ENCODE results near the gene TLE4.
"Not testable (repeated sequence)": the region's sequence is repeated elsewhere in the genome, so short reads cannot be mapped to it uniquely, and the experiment has no call there.

The TLE4 gene

DNA sequence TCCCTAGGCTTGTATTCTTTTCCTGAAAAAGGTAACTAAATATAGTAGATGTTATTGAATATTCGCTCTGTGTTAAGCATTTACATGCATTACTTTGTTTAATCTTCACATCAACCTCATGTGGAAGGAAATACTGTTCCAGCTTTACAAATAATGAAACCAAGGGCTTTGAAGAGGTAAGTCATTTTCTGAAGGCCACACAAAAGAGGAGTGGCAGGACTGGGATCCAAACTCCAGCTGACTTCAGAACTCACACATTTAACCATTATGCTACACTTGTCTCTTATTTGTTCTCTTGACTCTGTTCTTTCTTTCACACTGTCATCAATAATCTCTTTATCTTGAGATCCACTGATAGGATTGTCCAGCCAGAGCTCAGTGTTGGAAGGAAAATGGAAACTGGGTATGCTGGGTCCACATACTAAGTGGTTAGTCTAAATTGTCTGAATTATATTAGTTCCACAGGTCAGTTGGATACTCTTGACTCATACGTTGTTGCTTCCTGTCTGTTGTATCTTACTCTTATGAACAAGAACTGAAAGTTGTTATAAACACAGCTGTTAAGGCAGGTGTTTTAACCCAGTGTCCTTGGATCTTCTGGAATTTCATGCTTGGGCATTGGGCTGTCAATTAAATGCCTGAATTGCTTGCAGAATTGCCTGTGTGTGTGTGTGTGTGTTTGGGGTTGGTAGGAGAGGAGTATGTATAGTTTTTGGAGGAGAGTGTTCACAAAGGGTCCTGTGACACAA lies 65.6 kb downstream of the TLE4 start:
- DNase-seq (ENCODE audit: low spot score) = no peak

DNA sequence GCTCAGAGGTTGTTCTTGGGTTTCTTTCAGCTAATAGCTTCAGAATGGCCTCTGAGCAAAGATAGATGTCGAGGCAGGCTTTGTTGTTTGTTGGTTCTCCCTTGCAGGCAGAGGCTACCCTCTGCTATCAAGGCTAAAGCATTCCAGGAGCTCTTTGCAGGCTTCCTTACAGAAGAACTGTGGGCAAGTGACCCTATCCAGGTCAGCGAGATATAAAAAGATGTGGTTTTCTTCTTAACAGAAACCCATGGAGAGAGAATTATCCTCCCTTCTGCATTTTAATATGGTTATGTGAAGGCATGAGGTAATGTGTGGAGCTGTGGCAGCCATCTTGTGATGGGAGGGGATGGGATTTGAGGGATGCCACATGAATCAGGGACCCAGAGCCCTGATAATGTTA lies 67.0 kb downstream of the TLE4 start:
- DNase-seq (ENCODE audit: low spot score) = no peak

DNA sequence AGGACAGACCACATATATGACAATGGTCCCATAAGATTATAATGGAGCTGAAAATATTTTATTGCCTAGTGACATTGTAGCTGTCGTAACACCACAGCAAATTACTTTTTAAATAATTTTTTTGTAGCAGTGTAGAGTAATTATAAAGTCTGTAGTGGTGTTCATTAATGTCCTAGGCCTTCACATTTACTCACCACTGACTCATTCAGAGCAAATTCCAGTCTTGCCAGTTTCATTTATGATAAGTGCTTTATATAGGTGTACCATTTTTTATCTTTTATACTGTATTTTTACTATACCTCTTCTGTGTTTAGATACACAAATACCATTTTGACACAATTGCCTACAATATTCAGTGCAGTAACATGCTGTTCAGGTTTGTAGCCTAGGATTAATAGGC lies 67.6 kb downstream of the TLE4 start:
- no peak for DNase-seq (ENCODE audit: low spot score)

DNA sequence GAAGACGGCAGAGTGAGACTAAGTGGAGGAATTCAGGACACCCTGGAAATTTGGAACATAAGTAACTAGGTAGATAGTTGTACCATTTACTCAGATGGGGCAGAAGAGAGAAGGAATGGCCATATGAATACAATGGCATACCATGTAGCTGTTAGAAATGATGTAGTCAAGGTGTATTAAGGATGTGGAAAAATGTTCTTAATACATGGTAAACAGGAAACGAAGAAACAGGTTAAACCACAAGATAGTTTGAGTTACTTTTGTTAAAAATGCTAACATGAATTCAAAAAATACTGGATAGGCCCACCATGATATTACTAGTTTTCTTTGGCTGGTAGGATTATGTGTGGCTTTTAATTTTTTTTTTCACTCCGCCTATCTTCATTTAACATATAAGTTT lies 68.3 kb downstream of the TLE4 start:
- not testable (repeated sequence) for DNase-seq (ENCODE audit: low spot score)

DNA sequence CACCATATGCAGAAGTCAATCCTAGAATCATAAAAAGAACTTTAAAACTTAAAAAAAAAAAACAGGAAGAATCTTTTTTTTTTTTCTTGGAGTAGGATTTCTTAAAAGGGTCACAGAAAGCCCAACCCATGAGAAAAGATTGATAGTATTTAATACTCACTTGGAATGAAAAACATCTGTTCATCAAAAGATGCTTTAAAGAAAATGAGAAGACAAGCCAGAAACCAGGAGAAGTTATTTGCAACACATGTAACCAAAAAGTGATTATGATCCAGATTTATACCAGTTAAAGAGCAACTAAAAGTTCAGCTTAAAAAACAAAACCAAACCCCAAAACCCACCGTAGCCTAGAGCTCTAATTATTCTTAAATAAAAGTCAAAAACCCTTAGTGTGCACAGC lies 69.3 kb downstream of the TLE4 start:
- DNase-seq (ENCODE audit: low spot score) = no peak

DNA sequence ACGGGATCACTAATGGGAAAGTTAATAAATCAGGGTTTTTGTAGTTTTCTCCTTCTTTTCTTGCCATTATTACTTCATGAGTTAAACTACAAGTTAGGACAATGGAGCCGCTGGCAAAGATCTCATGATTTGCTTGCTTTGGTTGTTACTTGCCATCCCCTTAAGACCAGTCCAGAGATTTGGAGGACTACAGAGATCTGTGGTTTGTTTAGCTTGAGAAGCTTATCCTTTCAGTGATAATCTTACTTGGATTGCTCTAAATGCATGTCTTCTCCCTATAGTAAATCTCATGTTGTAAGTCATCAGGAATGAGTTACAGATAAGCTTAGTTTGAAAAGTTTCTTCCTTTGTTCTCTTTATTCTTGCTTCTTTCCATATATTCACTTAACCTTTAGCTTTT lies 70.9 kb downstream of the TLE4 start:
- DNase-seq (ENCODE audit: low spot score) = no peak

DNA sequence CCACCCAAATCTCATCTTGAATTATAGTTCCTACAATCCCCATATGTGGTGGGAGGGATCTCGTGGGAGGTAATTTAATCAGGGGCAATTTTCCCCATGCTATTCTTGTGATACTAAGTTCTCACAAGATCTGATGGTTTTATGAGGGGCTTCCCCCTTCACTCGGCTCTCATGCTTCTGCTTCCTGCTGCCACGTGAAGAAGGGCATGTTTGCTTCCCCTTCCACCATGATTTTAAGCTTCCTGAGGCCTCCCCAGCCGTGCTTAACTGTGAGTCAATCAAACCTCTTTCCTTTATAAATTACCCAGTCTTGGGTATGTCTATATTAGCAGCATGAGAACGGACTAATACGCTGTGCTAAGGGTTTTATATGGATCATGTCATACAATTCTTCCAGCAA lies 72.3 kb downstream of the TLE4 start:
- DNase-seq (ENCODE audit: low spot score) = no peak

DNA sequence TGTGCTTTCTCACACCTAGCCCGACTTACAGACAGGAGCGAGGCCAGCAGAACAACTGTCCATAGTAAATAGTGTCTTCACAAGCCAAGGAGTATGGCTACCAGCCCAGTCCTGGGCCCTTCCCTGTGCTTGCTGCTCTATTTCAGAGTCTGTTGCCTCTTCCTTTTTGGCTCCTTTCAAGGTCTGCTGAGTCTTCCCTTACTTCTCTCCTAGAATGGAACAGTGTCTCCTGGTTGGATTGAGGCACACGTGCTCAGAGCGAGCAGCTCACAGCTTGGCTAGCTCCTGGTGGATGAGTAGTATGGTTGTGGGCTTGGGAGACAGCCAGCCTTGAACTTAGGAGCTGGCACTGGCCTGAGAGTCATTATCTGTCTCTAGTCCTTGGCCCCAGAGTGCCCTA lies 72.8 kb downstream of the TLE4 start:
- DNase-seq (ENCODE audit: low spot score) = no peak

DNA sequence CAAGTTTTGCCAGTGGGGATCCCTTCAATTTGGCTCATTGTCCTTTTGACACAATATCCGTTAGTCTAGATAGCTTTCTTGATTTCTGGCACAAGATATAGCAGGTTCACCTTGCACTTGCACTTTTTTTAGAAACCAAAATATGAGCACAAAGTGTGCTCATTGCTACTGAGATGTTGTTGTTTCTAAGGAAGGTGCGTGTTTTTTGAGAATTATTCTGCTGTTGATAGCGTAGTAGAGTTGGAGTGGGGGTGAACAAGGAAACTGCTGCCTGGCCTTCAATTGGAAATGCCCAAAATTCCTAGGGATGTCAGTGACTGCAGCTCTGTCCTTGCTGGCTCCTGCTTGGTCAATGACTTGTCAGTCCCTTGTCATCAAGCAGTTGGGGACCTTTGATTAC lies 73.3 kb downstream of the TLE4 start:
- no peak for DNase-seq (ENCODE audit: low spot score)

DNA sequence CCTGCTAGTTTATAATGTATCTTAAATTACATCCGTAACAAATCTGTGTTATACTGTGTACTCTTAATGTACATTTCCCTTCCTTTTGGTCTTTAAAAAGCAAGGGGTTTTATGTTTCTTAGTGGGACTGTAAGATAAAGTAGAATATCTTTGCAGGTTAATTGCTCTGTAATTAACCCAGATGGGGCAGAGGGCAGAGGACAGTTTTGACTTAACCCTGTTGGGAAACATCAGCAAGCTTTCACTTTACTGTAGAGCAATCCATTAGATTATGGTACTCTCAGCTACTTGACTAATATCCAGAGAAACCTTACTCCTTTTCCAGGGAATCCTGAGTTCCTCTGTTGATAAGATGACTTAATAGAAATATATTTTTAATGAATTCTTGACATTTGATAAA lies 74.3 kb downstream of the TLE4 start:
- no peak for DNase-seq (ENCODE audit: low spot score)

DNA sequence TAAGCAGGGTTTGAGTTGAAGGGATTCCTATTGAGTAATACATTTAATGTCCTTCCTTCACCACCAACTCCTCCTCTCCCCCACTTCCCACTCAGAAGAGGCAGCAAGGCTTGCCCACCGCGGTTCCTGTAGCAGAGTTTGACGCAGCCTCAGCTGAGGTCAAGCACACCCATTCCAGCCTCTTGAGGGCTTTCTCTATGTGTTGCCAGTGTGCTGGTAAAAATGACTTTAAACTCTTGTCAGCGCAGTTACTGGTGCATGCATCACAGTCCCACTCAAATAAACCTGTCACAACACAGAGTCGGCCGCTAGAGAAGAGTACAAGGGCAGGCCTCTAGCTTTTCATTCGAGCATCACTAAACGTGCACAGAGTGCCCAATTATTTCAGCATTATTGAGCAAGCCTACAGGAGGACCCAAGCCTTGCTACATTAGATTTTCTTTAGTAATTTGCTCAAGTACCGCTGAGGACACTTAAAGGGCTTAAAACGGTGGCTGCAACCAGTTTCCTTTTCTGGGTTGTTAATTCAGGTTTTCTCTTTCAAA lies 79.6 kb downstream of the TLE4 start:
- DNase-seq (ENCODE audit: low spot score) = no peak

DNA sequence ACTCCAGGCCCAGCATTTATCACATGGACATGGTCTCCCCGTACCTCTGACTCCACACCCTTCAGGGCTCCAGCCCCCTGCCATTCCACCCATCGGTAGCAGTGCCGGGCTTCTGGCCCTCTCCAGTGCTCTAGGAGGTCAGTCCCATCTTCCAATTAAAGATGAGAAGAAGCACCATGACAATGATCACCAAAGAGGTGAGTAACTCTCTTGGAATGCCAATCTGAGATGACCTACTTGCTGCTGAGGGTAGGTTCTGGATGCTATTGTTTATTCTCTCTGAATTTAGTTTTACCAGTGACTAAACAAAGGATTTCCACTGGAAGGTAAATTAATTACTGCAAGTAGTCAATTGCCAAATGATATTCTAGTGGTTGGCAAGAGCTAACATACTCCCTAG lies 80.8 kb downstream of the TLE4 start:
- DNase-seq (ENCODE audit: low spot score) = no peak

DNA sequence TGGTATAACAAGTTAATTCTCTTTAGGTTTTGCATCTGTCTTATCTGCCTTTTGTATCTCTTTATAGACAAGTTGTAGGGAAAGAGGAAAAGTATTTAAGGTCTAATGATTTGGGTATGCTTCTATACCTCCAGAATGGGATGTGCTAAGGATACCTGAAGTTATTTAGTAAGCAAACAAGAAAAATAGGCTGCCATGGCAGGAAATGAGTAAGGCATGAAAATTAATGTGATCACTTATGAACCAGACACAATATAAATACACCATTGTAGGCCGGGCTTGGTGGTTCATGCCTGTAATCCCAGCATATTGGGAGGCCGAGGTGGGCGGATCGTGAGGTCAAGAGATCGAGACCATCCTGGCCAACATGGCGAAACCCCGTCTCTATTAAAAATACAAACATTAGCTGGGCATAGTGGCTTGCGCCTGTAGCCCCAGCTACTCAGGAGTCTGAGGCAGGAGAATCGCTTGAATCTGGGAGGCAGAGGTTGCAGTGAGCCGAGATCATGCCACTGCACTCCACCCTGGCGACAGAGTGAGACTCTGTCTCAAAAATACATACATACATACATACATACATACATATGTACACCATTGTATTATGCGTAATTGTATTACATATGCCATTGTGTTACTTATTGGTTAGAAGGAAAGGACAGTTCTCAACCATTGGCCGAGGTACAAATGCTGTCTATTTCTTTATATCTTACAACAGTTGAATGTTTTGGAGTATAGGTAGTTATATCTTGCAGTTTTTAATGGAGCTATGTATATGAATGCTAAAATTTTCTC lies 83.0 kb downstream of the TLE4 start:
- not testable (repeated sequence) for DNase-seq (ENCODE audit: low spot score)

DNA sequence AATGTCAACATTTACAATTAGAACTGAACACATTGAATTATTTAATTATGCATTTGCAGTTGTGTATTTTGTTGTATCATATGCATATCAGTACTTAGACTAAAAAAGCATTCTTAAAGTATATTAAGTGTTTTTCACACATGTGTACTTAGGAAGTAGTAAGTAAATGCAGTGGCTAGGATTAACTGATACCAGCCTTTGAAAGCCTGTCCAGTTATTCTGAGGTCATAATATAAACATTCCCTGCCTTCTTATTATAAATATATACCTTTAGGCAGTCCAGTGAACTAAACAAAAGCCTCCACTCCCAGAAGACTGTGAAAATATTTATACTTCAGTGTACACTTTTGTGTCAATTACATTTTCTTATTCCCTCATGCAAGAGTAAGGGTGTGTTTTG lies 83.8 kb downstream of the TLE4 start:
- DNase-seq (ENCODE audit: low spot score) = no peak

DNA sequence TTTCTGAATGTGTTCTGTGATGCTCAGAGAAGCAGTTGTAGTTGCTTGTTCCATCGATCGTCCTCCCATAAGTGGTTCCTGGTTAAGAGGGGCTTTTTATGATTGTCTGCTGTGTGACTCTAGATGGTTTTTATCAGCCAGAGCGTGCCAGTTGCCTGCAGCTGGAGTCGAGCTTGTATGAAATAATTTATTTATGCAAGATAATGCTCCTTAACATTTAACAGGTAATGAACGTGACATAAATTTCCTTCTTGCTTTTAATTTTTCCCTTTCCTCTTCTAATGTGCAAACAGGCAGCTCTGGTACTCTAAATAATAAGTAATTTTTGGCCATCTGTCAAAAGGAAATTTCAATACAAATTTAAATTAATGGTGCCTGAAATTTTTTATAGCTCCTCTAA lies 84.4 kb downstream of the TLE4 start:
- no peak for DNase-seq (ENCODE audit: low spot score)

DNA sequence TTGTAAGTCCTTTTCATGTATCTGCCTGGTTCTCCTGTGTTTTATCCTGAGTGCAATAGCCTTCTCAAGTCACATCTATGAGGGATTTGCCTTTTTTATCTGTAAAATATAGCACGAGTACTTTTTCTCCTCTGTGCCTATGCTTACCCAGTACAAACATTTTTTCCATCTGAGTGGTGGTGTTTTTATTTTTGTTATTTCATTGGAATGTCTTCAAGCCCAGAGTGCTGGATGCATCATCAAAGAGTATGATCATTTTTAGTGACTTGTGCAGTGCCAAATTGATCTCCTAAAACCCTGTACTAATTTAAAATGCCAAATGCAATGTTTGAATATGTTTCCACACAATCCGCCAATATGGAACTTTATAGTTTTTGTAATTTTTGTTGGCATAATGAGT lies 86.1 kb downstream of the TLE4 start:
- no peak for DNase-seq (ENCODE audit: low spot score)

DNA sequence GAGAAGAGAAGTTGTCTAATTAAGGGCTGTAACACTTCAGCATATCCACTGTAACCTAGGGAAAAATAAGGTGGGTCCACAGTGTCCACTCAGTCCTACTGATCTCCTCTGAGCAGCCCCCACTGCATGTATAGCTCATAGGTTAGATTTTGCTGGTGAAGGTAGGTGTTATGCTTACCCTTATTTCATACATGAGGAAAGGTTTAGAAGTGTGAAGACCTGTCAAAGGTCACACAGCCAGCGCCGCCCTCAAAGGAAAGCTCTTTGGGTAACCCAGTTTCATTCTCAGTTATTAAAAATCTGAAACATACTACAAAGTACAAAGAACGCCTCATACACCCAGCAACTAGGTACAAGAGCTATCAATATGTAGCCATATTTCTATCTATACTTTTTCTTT lies 87.2 kb downstream of the TLE4 start:
- DNase-seq (ENCODE audit: low spot score) = no peak

DNA sequence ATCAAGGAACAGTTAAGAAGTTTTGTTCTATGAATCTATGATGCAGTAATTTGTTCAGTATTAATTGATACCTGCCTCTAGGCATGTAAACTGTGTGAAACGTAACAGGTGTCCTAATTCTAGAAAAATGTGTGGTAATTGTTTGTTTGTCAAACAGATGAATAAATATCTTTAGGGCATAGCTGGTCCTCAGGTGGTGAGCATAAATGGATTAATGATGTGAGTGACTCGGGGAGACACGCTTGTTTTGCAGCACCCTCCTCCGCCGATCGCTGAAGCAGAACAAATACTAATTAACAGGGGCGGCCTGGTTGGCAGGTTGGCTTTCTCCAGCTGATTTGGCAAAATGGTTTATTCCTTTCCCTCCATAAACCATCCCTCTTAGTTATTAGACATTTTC lies 88.8 kb downstream of the TLE4 start:
- no peak for DNase-seq (ENCODE audit: low spot score)

DNA sequence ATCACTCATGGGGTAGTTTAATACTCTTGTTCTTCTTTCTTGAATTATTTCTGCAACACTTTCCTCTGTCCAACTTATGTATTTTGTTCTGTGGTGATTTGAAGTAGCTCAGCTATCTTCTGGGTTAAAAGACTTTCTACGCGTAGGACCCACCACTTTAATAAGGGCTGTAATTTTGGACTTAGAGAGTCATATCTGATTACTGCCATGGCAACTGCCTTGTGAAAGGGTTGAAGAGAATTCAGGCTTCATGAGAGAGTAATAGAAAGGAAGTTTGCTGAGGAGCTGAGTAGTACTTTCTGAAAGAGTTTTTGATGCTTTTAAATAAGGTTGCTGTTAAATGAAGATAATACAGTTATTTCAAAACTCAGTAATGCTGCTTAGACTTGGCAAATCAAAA lies 89.5 kb downstream of the TLE4 start:
- DNase-seq (ENCODE audit: low spot score) = no peak

DNA sequence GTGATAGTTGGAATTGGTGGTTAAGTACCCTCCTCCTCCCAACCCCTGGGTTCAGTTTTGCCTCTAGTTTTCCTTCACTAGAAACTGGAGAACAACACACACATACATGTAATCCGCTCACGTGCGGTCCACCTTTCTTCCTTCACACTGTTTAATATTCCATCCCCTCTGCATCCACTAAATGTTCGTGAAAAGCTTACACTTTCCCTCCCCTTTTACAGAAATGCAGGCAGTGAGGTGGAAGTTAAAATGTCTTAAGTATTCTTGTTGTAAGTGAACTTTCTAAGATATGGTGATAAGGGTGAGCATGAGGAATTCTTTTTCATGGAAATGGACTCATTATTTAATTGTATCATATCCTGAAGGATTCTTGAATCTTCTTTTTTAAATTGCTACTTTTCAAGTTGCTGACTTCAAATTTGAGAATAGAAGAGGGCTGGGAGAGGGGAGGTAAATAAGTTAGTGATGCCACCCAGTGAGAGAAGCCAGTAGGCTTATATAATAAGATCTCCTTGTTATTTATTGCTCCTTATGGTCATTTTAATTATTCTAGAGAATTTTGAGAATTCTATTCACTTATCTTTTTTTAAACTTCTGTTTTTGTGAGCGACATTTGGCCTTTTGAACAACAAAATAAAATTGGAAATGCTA lies 90.2 kb downstream of the TLE4 start:
- DNase-seq (ENCODE audit: low spot score) = no peak

DNA sequence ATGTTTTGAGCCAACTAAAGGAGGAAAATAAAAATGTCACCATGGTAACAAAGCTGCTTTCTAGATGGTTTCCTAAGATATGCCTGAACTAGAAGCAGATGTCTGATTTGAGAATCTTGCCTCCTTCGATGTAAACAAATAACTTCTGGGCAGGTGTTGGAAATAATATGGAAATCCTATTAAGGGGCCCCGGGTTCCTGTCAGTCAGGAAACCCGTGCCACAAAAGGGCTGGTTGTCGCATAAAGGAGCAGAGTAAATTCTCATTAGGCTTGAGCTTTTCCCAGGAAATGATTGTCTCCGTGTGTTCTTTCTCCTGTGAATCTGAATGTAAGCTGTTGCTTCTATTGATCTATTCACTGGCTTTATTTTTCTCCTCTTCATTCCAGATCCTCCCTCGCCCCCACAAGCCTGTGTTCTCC lies 90.8 kb downstream of the TLE4 start:
- no peak for DNase-seq (ENCODE audit: low spot score)

DNA sequence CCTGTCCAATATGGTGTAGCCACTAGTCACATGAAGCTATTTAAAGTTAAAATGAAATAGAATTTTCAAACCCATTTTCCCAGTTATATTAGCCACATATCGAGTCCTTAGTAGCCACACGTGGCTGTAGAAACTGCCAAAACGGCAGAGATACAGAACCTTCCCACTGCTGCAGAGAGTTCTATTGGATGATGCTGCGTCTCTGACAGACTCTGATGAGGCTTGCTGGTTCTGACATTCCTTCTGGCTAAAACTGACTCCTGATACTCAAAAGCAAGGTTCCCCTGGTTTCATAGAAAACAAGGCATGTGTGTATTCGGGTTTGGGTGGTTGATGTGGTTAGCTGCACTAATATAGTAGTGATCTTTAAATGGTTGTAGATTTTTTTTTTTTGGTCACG lies 91.5 kb downstream of the TLE4 start:
- DNase-seq (ENCODE audit: low spot score) = no peak

DNA sequence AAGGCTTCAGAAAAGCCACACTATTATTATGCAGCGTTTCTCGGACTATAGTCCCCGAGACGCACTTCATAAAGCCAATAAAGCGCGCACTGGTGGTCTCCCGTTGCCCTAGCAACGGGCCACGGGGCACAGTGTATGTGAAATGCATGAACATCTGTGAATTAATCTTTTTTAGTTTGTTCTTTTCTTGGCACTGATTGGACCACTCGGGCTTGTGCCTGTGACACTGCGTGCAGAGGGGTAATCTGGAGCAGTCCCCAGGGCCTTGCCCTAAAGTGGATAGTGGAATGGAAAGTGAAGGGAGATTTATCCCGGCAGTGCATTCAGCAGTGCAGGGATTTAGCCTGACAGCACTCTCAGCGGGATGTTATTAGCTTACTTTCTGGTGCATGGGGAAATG lies 92.1 kb downstream of the TLE4 start:
- DNase-seq (ENCODE audit: low spot score) = no peak

All from germinal center (tissue), 1 donor.